Loucy (cell line): ENCODE results near the gene MTHFD2L.

Experiments
- H2AFZ ChIP-seq: fragments of 200-600 bp; sonication (generic); 2 replicates; pipeline ENCODE4 v1.6.0; 2016; ENCODE audit warnings: antibody characterized with exemption, mild to moderate bottlenecking, low read length, moderate library complexity
- H3F3A ChIP-seq: fragments of 200-600 bp; 2 replicates; pipeline ENCODE4 v1.6.0; 2016; ENCODE audit warnings: antibody characterized with exemption, low read depth, mild to moderate bottlenecking
- H3K27me3 ChIP-seq: fragments of 200-600 bp; sonication (generic); 2 replicates; pipeline ENCODE4 v1.6.1; 2014; ENCODE audit warnings: low read length, mild to moderate bottlenecking; ENCODE audit not compliant: insufficient read depth, poor library complexity, severe bottlenecking
- H3K36me3 ChIP-seq: fragments of 200-600 bp; sonication (generic); 2 replicates; pipeline ENCODE4 v1.6.1; 2016; ENCODE audit warnings: low read length; ENCODE audit not compliant: insufficient read depth
- H3K4me1 ChIP-seq: fragments of 200-600 bp; sonication (generic); 2 replicates; pipeline ENCODE4 v1.5.1; 2014; ENCODE audit warnings: low read length, mild to moderate bottlenecking; ENCODE audit not compliant: insufficient read depth, poor library complexity, severe bottlenecking
- H3K4me2 ChIP-seq: fragments of 200-600 bp; sonication (generic); 2 replicates; pipeline ENCODE4 v1.6.0; 2014; ENCODE audit warnings: antibody characterized with exemption, low read length, low read depth, mild to moderate bottlenecking; ENCODE audit not compliant: poor library complexity, severe bottlenecking
- H3K4me3 ChIP-seq: fragments of 200-600 bp; sonication (generic); 2 replicates; pipeline ENCODE4 v1.5.1; 2014; ENCODE audit warnings: low read length, mild to moderate bottlenecking, mixed read lengths; ENCODE audit not compliant: poor library complexity, severe bottlenecking
- H3K79me2 ChIP-seq: fragments of 200-600 bp; sonication (generic); 2 replicates; pipeline ENCODE4 v1.6.1; 2014; ENCODE audit warnings: low read length; ENCODE audit not compliant: insufficient read depth
- H3K9ac ChIP-seq: fragments of 200-600 bp; sonication (generic); 2 replicates; pipeline ENCODE4 v1.6.0; 2014; ENCODE audit warnings: mild to moderate bottlenecking, low read depth, low read length, moderate library complexity; ENCODE audit not compliant: poor library complexity, severe bottlenecking
- H3K9me2 ChIP-seq: fragments of 200-600 bp; sonication (generic); replicated peaks from 2 replicates; pipeline ENCODE4 v1.6.1; 2016; ENCODE audit warnings: low read depth, low read length, mixed read lengths
- H3K9me3 ChIP-seq: fragments of 200-600 bp; sonication (generic); 2 replicates; pipeline ENCODE4 v1.6.1; 2014; ENCODE audit warnings: mild to moderate bottlenecking, antibody characterized with exemption, low read length, low read depth; ENCODE audit not compliant: insufficient read depth
- H4K20me1 ChIP-seq: fragments of 200-600 bp; sonication (generic); 2 replicates; pipeline ENCODE4 v1.6.0; 2014; ENCODE audit warnings: antibody characterized with exemption, low read length, mild to moderate bottlenecking; ENCODE audit not compliant: insufficient read depth, poor library complexity, severe bottlenecking
- EZH2phosphoT487 ChIP-seq: fragments of 200-600 bp; IDR thresholded peaks from 2 replicates; pipeline ENCODE4 v1.6.1; 2018; ENCODE audit warnings: antibody characterized with exemption, mild to moderate bottlenecking, moderate library complexity, borderline replicate concordance
- TF ChIP-seq, protein P1 (sequence below): fragments of 200-600 bp; sonication (generic); conservative IDR thresholded peaks from 2 replicates; pipeline ENCODE4 v1.5.1; 2014; ENCODE audit warnings: mild to moderate bottlenecking, antibody characterized with exemption, low read length

Gene MTHFD2L

DNA sequence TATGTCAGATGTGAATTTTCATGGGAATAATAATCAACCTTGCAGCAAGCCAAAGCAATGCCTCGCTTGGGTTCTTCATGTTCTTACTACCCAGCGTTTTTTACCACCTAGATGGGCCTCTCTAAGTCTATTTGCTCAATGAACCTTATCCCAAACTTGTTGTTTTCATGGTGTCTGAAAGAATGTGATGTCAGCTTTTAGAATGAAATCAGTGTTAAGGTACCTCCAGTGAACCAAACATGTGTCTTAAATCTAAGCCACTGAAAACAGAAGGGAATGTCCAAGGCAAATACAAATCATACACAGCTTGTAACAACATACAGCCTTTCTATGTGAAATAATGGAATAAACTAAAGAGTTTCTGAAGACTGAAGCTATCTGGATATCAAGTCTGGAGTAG lies 157.0 kb downstream of the MTHFD2L start:
- H3K4me2 ChIP-seq: no peak overlapping the region
- no peak overlapping the region for H3K4me3 ChIP-seq
- no peaks in the 10 kb centered on the region for H3K36me3 ChIP-seq
- no peaks in the 10 kb centered on the region for H4K20me1 ChIP-seq
- H3K4me1 ChIP-seq: no peaks in the 10 kb centered on the region
- no peaks in the 10 kb centered on the region for H3K79me2 ChIP-seq
- no peaks in the 10 kb centered on the region for H3K9me2 ChIP-seq
- H3K27me3 ChIP-seq: no peaks in the 10 kb centered on the region
- H3K9me3 ChIP-seq: no peaks in the 10 kb centered on the region
- no peak overlapping the region for H3K9ac ChIP-seq
- TF ChIP-seq EZH2phosphoT487: no peak
- TF ChIP-seq, protein P1, sequence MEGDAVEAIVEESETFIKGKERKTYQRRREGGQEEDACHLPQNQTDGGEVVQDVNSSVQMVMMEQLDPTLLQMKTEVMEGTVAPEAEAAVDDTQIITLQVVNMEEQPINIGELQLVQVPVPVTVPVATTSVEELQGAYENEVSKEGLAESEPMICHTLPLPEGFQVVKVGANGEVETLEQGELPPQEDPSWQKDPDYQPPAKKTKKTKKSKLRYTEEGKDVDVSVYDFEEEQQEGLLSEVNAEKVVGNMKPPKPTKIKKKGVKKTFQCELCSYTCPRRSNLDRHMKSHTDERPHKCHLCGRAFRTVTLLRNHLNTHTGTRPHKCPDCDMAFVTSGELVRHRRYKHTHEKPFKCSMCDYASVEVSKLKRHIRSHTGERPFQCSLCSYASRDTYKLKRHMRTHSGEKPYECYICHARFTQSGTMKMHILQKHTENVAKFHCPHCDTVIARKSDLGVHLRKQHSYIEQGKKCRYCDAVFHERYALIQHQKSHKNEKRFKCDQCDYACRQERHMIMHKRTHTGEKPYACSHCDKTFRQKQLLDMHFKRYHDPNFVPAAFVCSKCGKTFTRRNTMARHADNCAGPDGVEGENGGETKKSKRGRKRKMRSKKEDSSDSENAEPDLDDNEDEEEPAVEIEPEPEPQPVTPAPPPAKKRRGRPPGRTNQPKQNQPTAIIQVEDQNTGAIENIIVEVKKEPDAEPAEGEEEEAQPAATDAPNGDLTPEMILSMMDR: no peak
- H3F3A ChIP-seq: no peaks in the 10 kb centered on the region
- H2AFZ ChIP-seq: no peak overlapping the region

DNA sequence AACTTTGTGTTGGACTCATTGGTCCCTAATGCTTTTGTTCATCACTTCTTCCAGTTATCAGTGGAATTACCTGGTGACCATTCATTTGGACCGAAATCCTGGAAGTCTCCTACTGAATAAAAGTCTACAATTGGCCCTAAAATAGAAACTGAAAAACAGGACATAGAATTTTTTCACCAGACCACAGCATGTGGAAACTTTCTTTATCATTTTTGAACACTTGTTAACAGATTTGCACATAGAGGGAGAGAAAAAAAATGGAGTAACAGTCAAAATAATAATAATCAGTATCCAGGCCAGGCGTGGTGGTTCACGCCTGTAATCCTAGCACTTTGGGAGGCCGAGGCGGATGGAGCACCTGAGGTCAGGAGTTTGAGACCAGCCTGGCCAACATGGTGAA lies 157.5 kb downstream of the MTHFD2L start:
- H3K4me1 ChIP-seq: peaks cover 3% of the 10 kb centered on the region
- H3K4me2 ChIP-seq: no peak overlapping the region
- H3F3A ChIP-seq: no peaks in the 10 kb centered on the region
- no peak for TF ChIP-seq EZH2phosphoT487
- TF ChIP-seq, protein P1: no peak
- no peak overlapping the region for H3K4me3 ChIP-seq
- H3K27me3 ChIP-seq: no peaks in the 10 kb centered on the region
- no peak overlapping the region for H2AFZ ChIP-seq
- no peaks in the 10 kb centered on the region for H3K36me3 ChIP-seq
- H3K79me2 ChIP-seq: no peaks in the 10 kb centered on the region
- no peaks in the 10 kb centered on the region for H4K20me1 ChIP-seq
- H3K9me2 ChIP-seq: no peaks in the 10 kb centered on the region
- no peak overlapping the region for H3K9ac ChIP-seq
- no peaks in the 10 kb centered on the region for H3K9me3 ChIP-seq

DNA sequence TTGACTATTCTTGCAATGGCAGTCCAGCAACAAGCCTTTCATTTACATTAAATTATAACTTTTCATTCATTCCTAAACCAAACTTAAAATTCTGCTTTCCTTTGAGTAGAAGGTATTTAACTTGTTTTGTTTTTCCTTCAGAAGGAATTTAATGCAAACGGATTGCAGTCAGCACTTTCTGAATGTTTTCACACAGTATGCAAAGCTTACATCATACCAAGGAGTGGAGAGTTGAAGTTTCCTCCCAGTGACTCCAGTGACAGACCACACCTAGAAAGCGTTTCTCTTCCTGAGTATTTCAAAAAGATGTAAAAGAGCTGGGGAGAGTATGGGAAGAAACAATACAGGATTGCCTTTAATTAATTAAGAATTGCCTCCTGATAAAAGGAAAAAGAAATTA lies 158.5 kb downstream of the MTHFD2L start:
- no peak overlapping the region for H2AFZ ChIP-seq
- H3K9me3 ChIP-seq: no peaks in the 10 kb centered on the region
- H3K9ac ChIP-seq: no peak overlapping the region
- no peaks in the 10 kb centered on the region for H3K27me3 ChIP-seq
- H3K9me2 ChIP-seq: no peaks in the 10 kb centered on the region
- H3F3A ChIP-seq: no peaks in the 10 kb centered on the region
- no peak overlapping the region for H3K4me3 ChIP-seq
- no peaks in the 10 kb centered on the region for H4K20me1 ChIP-seq
- H3K4me1 ChIP-seq: peaks cover 3% of the 10 kb centered on the region
- H3K4me2 ChIP-seq: no peak overlapping the region
- H3K36me3 ChIP-seq: no peaks in the 10 kb centered on the region
- TF ChIP-seq, protein P1: no peak
- no peak for TF ChIP-seq EZH2phosphoT487
- no peaks in the 10 kb centered on the region for H3K79me2 ChIP-seq
